NCI-H146 (cell line): Measurements from ENCODE around the gene ADORA3.
A peak's percentile ranks its signal among the peaks of the same experiment; 100 is the strongest.
"Not testable (repeated sequence)": the region's sequence is repeated elsewhere in the genome, so short reads cannot be mapped to it uniquely, and the experiment has no call there.

Experiments used
- DNase-seq: peaks from one replicate; lab custom pipeline; 2025; lab: John Stamatoyannopoulos, UW

Gene ADORA3

DNA sequence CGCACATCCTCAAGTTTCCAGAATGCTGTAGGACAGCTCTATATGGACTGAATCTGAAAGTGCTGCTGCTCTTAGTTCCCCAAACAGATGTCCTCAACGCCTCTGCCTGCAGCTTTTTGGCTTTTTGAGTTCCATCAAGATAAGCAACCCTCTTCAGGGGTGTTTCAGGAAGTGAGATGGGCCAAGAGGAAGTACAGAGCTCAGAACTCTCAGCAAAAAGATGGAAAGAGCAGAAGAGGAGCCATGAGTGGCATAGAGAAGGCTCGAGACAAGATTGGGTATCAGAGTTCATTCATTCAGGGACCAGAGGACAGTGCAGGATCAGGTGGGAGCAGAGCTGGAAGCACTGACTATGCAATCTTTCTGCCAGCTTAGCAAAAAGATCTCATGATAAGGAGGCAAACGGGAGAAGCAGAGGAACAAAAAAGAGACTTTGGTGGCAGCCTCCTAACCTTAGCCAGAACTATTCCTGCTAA, at the start of gene ADORA3, which contains the start of gene TMIGD3:
Gene ADORA3 (minus strand): TSS at position 49 of the 476 bp plus-strand sequence. CDS start 279 bp downstream, outside the sequence.
Gene TMIGD3 (minus strand): TSS at position 49 of the 476 bp plus-strand sequence. CDS start 279 bp downstream, outside the sequence.
- DNase-seq = no peak

- DNase-seq = no peak
These were observed 49.8 kb upstream of the ADORA3 start for GRCh38 chr1:111553196-111553595.

- no peak for DNase-seq
These were observed 49.2 kb upstream of the ADORA3 start for GRCh38 chr1:111552587-111552986.

GRCh38 chr1:111551623-111552411, 48.4 kb upstream of the ADORA3 start:
- DNase-seq = no peak

DNA sequence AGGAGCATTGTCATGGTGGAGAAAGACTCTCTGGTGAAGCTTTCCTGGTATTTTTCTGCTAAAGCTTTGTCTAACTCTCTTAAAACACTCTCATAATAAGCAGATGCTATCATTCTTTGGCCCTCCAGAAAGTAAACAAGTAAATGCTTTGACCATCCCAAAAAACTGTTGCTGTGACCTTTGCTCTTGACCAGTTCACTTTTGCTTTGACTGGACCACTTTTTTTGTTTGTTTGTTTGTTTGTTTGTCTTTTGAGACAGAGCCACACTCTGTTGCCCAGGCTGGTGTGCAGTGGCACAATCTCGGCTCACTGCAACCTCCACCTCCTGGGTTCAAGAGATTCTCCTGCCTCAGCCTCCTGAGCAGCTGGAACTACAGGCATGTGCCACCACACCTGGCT, 44.4 kb upstream of the ADORA3 start:
- not testable (repeated sequence) for DNase-seq

DNA sequence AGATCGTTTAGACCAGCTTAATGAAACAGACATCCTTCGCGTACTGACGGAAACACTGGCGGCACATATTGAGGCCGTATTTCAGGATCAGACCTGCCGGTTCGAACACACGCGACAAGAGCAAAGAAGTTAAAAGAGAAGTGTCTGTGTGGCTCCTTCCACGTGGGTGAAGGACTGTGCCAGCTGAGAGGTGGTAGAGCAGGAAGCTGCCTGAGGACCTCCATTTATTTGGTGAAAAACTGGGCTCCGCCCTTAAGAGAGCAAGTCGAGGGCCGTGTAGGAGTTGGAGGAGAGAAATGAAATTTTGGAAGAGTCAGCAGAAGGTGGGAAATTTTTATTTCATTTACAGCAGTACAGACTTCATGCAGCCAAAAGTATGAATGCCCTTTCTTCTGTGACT, 38.8 kb upstream of the ADORA3 start:
- no peak for DNase-seq

GRCh38 chr1:111541721-111542120, 38.3 kb upstream of the ADORA3 start:
- DNase-seq = no peak

- no peak for DNase-seq
These were observed 37.5 kb upstream of the ADORA3 start for GRCh38 chr1:111540928-111541327.

- DNase-seq = no peak
These were observed 35.1 kb upstream of the ADORA3 start for GRCh38 chr1:111538343-111539025.

GRCh38 chr1:111535256-111536191, 32.1 kb upstream of the ADORA3 start:
- no peak for DNase-seq

- DNase-seq = no peak
These were observed 16.6 kb upstream of the ADORA3 start for GRCh38 chr1:111520053-111520452.

DNA sequence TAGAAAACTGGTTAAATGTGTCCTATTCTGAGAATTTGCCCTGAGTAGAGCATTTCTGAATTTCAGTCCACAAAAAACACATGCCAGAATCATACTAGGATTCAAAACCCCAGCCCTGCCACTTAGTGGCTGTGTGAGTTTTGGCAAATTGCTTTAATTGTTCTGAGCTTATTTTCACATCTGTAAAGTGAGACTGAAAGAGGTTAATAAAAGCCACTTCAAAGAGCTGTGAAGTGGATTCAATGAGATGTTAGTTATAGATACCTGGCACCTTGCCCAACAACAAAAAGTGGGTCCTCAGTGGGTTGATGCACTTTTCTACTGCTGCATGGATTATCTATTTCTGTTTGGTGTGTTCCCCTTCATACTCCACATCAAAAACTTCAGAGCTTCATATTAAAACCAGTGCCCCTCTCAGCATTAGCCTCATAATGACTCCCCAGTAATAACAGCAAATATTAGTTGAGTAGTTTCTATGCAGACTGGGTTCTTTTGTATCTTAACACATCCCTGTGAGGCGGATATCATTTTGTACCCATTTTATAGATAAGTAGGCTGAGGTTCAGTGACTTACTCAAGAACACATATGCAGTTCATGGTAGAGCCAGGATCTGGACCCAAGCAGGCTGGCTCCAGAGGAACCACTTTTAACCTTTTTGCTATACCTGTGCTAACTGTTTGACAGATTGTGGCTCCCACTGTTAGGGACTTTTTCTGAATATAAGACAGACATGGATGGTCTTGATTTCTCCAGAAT, 14.2 kb upstream of the ADORA3 start:
- DNase-seq = no peak

DNA sequence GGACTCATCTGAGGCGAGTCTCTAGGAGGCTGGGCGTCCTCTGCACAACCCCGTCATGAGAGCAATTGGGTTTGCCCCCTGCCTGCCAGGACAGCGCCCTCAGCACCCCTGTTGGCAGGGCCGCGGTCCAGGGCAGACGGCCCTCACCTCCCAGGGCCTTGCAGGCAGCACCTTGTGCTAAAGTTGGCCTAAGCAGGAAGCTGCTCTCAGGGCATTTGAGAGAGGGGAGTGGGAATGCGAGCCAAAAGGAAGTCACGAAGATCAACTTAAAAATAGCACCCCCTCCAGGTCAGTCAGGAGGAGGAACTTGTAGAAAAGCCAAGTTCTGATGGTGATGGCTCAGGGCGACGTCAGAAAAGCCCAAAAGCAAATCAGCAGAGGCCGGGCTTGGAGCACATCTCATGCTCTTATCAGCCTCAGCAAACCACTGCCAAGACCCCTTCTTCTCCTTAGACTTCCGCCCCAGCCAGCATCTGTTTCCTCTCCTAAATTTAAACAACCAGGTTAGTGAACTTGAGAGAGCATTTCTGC, 12.6 kb upstream of the ADORA3 start:
- DNase-seq = peak; percentile 41

GRCh38 chr1:111515291-111516004, 12.0 kb upstream of the ADORA3 start:
- DNase-seq = no peak

- no peak for DNase-seq
These were observed 10.1 kb upstream of the ADORA3 start for GRCh38 chr1:111513410-111514020.

DNA sequence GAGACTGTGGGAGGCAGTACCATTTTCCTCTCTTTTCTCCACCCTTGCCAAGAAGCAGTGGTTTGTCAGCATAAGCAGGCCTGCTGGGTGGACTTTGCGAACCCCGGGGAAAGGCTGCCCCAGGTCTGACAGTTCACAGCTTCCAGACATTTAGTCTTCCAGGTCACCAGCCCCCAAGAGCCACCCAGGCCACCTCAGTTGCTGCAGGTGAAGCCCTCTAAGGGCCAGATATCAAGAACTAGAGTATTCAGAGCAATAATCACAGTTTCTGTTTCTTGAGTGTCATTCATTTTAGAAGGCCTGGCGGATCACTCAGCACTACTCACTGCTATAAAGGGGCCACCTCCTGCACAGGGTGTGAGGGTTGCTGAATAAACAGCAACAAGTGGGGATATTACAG, 9.5 kb upstream of the ADORA3 start:
- no peak for DNase-seq

DNA sequence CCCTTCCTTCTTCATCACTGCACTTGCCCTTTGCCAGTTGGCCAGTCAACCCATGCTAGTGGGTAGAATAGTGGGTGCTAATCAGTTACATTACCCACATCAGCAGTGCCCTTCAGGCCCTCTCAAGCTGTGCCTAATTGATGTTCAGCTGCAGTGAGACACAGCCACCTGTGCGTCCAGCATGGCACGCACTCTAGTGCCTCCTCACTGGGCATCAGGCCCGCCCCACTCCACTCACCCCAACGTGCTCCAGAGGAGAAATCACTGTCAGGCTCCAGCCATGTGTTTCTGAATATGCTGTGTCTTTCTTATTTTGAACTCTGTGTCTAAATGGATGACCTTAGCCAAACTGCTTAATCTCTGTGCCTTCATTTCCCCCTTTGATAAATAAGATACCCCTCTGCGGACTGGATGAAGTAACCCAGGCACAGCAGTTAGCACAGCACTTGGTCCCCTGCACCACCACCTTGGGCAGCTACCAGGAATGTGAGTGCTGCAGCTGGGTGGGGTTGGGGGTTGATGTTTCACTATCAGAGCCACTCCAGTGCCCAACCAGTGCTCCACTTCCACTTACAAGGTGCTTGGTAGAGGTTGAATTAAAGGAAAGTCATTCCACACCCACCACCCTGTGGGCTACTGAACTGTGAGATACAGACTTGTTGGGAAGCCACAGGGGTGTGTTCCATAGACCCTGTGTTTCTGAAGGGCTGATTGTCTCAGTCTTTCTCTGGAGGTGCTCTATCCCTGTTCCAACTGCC, 8.9 kb upstream of the ADORA3 start:
- DNase-seq = no peak

- DNase-seq = no peak
These were observed 7.9 kb upstream of the ADORA3 start for GRCh38 chr1:111511370-111511769.

- no peak for DNase-seq
These were observed 6.6 kb upstream of the ADORA3 start for GRCh38 chr1:111509997-111510375.
